Psoas muscle (tissue), 8 donors: ENCODE measurements around the gene CTNNA1. TPM values are rescaled to one million over a fixed set of nuclear protein-coding genes. Genes with fewer than 3 reads are reported as not detected.
"Not testable (repeated sequence)": the region's sequence is repeated elsewhere in the genome, so short reads cannot be mapped to it uniquely, and the experiment has no call there.

ENCODE experiments used
- ATAC-seq, 4 donors: fragments of 200-7000 bp; cut with Tn5 transposase; one replicate each; pipeline ENCODE4 v1.9.1; 2020; ENCODE audit warnings: moderate library complexity in 3 of 4, mild to moderate bottlenecking in 2 of 4
- DNase-seq, 2 donors: peaks; one replicate each; pipeline ENCODE4 v3.0.0-alpha.2; 2020
- H3K27ac ChIP-seq: fragments of 200-600 bp; one replicate; pipeline ENCODE4 v1.8.0; 2022
- H3K27me3 ChIP-seq, 3 donors: fragments of 200-600 bp in 1 of 3; one replicate each; pipeline versions ENCODE4 v1.6.1 to v1.8.0; 2013 to 2022; ENCODE audit warnings: low read length in 2 of 3, mild to moderate bottlenecking in 2 of 3, moderate library complexity in 1 of 3; ENCODE audit not compliant: insufficient read depth in 3 of 3
- H3K36me3 ChIP-seq, 2 donors: fragments of 200-600 bp in 1 of 2; one replicate each; pipeline versions ENCODE4 v1.6.1 to v1.8.0; 2013 to 2022; ENCODE audit warnings: low read depth in 1 of 2, mild to moderate bottlenecking in 1 of 2, moderate library complexity in 1 of 2; ENCODE audit not compliant: insufficient read depth in 1 of 2
- H3K4me1 ChIP-seq: fragments of 200-600 bp; one replicate; pipeline ENCODE4 v1.8.0; 2022
- H3K4me3 ChIP-seq: fragments of 200-600 bp; one replicate; pipeline ENCODE4 v1.8.0; 2022; ENCODE audit warnings: mild to moderate bottlenecking
- H3K9me3 ChIP-seq: fragments of 200-600 bp; one replicate; pipeline ENCODE4 v1.8.0; 2022
- CTCF ChIP-seq: fragments of 200-600 bp; IDR thresholded peaks from one replicate; pipeline ENCODE4 v1.8.0; 2022; ENCODE audit warnings: antibody characterized with exemption
- WGBS, 3 donors: extraction: QIAGEN DNeasy Blood & Tissue Kit; methylation state at CpG; one replicate each; pipeline versions ENCODE4 v1.1.6 to v1.1.7; 2013; 5-methylcytosine and 5-hydroxymethylcytosine counted together
- intact Hi-C, 2 donors: fragments of 100-400 bp; cut with DNase I; formaldehyde crosslinking; loops; one replicate each; pipeline versions ENCODE4 v1.11.0 to v1.14.2; 2022
- polyA plus RNA-seq, 3 donors: library from polyadenylated mRNA; stranded (reverse); fragments of 200-250 nt; gene quantifications; one replicate each; pipeline ENCODE4 v1.2.3, GENCODE V29; 2013
- total RNA-seq, 4 donors: library from RNA; stranded (reverse); fragmentation: NEBNext Ultra II Directional in 2 of 4; extraction: Animal tissue kit (Norgen Biotek cat#: 25700) in 2 of 4; gene quantifications; one replicate each; pipeline versions ENCODE4 v1.2.1 to v1.2.4, GENCODE V29; 2021 to 2023
- donor health status: healthy with polysubstance abuse.
- donor health status: DM: no; HTN: no; CAD: no; lungs with moderate emphysema.
- donor health status: Bipolar disorder and iron deficiency.
- donor health status: healthy.
- donor health status: DM: yes; HTN: yes; CAD: no.
- donor health status: DM: no; HTN: no; CAD: no.
- donor health status: DM: no; HTN: no; CAD: no.
- donor health status: DM: yes; HTN: yes; CAD: no.

Gene CTNNA1
- total and polyA plus RNA-seq, 7 donors, result 58.8 to 162 (median 99.3) TPM

GRCh38 chr5:138803285-138803684, 50.1 kb downstream of the CTNNA1 start:
- ATAC-seq (peak in 3 of 4 donors; percentile 61 to 83 (median 81)), DNase-seq (no peak)
- no peak overlapping the region for H3K4me3 ChIP-seq
- H3K27ac ChIP-seq, result no peak overlapping the region
- TF ChIP-seq CTCF, result no peak
- peaks cover 3% of the 10 kb centered on the region for H3K9me3 ChIP-seq
- no peaks in the 10 kb centered on the region for H3K27me3 ChIP-seq
- H3K4me1 ChIP-seq, result peaks cover 29% of the 10 kb centered on the region
- WGBS, 3 donors, result 45 to 63% (median 48%) methylated on average over 3 of the region's 3 CpGs
- H3K36me3 ChIP-seq, result no peaks in the 10 kb centered on the region
- intact Hi-C loops, result no loop called here

GRCh38 chr5:138803935-138804334, 50.7 kb downstream of the CTNNA1 start:
- Histone ChIP-seq H3K4me3 (no peak overlapping the region), H3K9me3 (peaks cover 3% of the 10 kb centered on the region), H3K4me1 (peaks cover 28% of the 10 kb centered on the region), H3K27ac (no peak overlapping the region), H3K36me3 (no peaks in the 10 kb centered on the region), H3K27me3 (no peaks in the 10 kb centered on the region)
- TF ChIP-seq CTCF, result no peak
- WGBS, 3 donors, result 23 to 72% (median 31%) methylated on average over 1 of the region's 1 CpG
- ATAC-seq (no peak), DNase-seq (no peak)
- intact Hi-C loops, result no loop called here

GRCh38 chr5:138805096-138805495, 51.9 kb downstream of the CTNNA1 start:
- peaks cover 3% of the 10 kb centered on the region for H3K9me3 ChIP-seq
- DNase-seq, result no peak
- no peaks in the 10 kb centered on the region for H3K27me3 ChIP-seq
- no peak for TF ChIP-seq CTCF
- no peak overlapping the region for H3K27ac ChIP-seq
- no peak for ATAC-seq
- no peak overlapping the region for H3K4me3 ChIP-seq
- intact Hi-C loops, result no loop called here
- peaks cover 0 to 4% of the 10 kb centered on the region in 2 donors for H3K36me3 ChIP-seq
- peaks cover 28% of the 10 kb centered on the region for H3K4me1 ChIP-seq

- Histone ChIP-seq H3K27ac (no peak overlapping the region), H3K4me3 (no peak overlapping the region), H3K27me3 (no peaks in the 10 kb centered on the region), H3K9me3 (no peaks in the 10 kb centered on the region), H3K4me1 (peaks cover 28% of the 10 kb centered on the region), H3K36me3 (peaks cover 0 to 11% of the 10 kb centered on the region in 2 donors)
- ATAC-seq (no peak), DNase-seq (no peak)
- TF ChIP-seq CTCF, result no peak
- 40 to 78% (median 75%) methylated on average over 1 of the region's 1 CpG for WGBS, 3 donors
- intact Hi-C loops, result no loop called here
Observed at GRCh38 chr5:138807182-138807581, 54.0 kb downstream of the CTNNA1 start.

- no peak for TF ChIP-seq CTCF
- intact Hi-C loops, result no loop called here
- no peak for ATAC-seq
- H3K27ac ChIP-seq, result no peak overlapping the region
- no peak overlapping the region for H3K4me3 ChIP-seq
- no peak for DNase-seq
- no peaks in the 10 kb centered on the region for H3K9me3 ChIP-seq
- no peaks in the 10 kb centered on the region for H3K27me3 ChIP-seq
- peaks cover 0 to 33% of the 10 kb centered on the region in 2 donors for H3K36me3 ChIP-seq
- H3K4me1 ChIP-seq, result peaks cover 13% of the 10 kb centered on the region
Observed at GRCh38 chr5:138809391-138809790, 56.2 kb downstream of the CTNNA1 start.

- H3K4me1 ChIP-seq, DNase-seq, H3K9me3 ChIP-seq, ATAC-seq, H3K27ac ChIP-seq, H3K4me3 ChIP-seq, intact Hi-C loops, H3K27me3 ChIP-seq: not testable (repeated sequence)
- H3K36me3 ChIP-seq, result peaks cover 0 to 37% of the 10 kb centered on the region in 2 donors
- 96 to 98% (median 96%) methylated on average over 16 to 23 of the region's 35 CpGs for WGBS, 3 donors
Observed at GRCh38 chr5:138810861-138811260, 57.6 kb downstream of the CTNNA1 start.
